ENCODE results near the gene TSBP1.
"Not testable (repeated sequence)": the region's sequence is repeated elsewhere in the genome, so short reads cannot be mapped to it uniquely, and the experiment has no call there.

TSBP1 gene

DNA sequence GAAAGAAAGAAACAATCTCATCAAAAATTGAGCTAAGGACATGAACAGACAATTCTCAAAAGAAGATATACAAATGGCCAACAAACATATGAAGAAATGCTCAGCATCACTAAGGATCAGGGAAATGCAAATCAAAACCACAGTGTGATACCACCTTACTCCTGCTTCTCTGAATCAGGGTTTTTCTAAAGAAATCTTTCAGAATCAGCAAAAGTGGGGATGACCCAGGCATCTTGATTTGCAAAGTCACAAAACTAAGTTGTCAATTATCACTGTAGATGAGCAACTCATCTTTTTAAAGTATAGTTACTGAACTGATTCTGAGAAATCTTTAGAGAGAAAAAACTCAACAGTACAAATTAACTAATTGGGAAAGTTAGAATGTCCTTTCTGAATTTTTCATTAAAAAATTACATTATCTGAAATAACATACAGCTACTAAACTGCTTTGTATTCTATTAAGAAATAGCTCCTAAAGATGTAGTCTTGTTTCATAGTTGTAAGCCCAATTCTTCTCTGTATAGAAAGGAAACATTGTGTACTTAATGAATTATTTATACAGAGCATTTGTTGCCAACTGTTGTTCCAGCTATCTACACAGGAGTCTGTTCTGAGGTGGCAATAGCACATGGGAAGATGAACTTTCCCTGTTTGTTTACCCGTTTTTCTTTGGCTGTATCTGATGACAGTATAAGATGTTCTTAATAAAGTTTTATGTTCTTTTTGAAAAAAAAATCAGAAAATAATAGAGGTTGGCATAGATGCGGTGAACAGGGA, 97.7 kb downstream of the TSBP1 start:
- DNase-seq = not testable (repeated sequence)

DNA sequence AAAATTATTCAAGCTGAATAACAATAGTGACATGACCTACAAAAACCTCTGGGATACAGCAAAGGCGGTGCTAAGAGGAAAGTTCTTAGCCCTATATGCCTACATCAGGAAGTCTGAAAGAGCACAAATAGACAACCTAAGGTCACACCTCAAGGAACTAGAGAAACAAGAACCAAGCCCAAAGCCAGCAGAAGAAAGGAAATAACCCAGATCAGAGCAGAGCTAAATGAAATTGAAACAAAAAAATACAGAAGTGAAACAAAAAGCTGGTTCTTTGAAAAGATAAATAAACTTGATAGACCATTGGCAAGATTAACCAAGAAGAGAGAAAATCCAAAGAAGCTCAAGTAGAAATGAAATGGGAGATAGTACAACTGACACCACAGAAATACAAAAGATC, 100.3 kb downstream of the TSBP1 start:
- no peak for DNase-seq

GRCh38 chr6:32268459-32268858, 103.2 kb downstream of the TSBP1 start:
- DNase-seq = not testable (repeated sequence)

GRCh38 chr6:32267035-32267434, 104.7 kb downstream of the TSBP1 start:
- DNase-seq = no peak

- not testable (repeated sequence) for DNase-seq
Measured at GRCh38 chr6:32257262-32257661, 114.4 kb downstream of the TSBP1 start.

- DNase-seq = peak; percentile 52 to 57
Measured at GRCh38 chr6:32255199-32256153, 116.2 kb downstream of the TSBP1 start.

DNA sequence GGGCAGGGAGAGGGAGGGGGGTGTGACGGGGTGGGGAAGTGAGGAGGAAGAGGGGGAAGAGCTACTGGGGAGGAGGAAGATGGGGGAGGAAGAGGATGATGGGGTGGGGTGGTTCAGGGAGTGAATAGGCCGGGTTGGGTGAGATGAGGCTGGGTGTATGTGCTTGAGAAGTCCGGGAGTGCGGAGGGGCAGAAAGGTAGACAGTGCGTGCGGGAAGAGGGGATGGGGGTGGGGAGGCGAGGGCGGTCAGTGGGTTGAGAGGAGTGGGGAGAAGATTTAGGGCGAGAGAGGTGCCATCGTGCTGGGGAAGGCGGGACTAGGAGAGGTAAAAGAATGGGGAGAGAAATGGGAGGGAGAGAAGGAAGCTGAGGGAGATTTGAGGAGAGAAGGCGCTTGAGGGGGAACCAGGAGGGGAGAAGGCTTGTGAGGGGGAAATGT, 116.9 kb downstream of the TSBP1 start:
- no peak for DNase-seq

GRCh38 chr6:32252331-32253009, 119.2 kb downstream of the TSBP1 start:
- no peak for DNase-seq

DNA sequence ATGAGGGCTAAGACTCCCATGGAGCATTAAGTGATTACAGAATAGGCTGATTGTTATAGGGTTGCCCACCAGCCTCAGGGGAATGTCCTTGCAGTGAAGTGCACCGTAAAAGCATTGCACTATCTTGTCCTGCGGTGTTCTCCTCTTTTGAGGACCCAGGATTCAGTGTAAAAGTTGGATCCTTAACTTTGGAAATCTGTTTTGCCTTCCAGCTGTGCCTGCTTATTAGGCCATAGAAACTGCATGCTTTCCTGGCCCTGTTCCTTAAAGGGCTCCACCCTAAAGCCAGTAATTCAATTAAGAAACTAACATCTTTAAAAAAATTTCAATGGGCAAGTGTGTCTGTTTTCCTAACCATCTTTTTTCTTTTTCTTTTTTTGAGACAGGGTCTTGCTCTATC, 122.4 kb downstream of the TSBP1 start:
- DNase-seq = no peak

GRCh38 chr6:32247401-32247800, 124.3 kb downstream of the TSBP1 start:
- no peak for DNase-seq

GRCh38 chr6:32244946-32245398, 126.7 kb downstream of the TSBP1 start:
- peak; percentile 63 to 66 for DNase-seq

- no peak for DNase-seq
Measured at GRCh38 chr6:32244270-32244669, 127.4 kb downstream of the TSBP1 start.
